HCT116 (cell line): ENCODE measurements around the gene ENOSF1. TPM values are rescaled to one million over a fixed set of nuclear protein-coding genes. Genes with fewer than 3 reads are reported as not detected.

Experiments
- ATAC-seq: fragments of 200-7000 bp; cut with Tn5 transposase; 2 replicates; pipeline ENCODE4 v1.9.1; 2020; ENCODE audit warnings: mild to moderate bottlenecking, moderate library complexity
- BruUV-seq: library from RNA; stranded (reverse); fragments of 400-500 nt; replicated peaks from 2 replicates; lab custom pipeline; 2021; lab: Mats Ljungman, UMichigan
- CTCF ChIA-PET: fragments of 300-600 bp; sonication (Branson Sonifier 250); formaldehyde crosslinking; loops from one replicate; lab custom pipeline; 2021; ENCODE audit warnings: antibody characterized with exemption; lab: Charles Lee
- POLR2A ChIA-PET: fragments of 300-600, 350-600 bp; sonication (Branson Sonifier 250); formaldehyde crosslinking; loops from one replicate; lab custom pipeline; 2021; ENCODE audit warnings: antibody characterized with exemption; lab: Charles Lee
- RAD21 ChIA-PET, 2 experiments: fragments of 300-600 bp; sonication (Branson Sonifier 250); formaldehyde crosslinking; loops; one replicate each; lab custom pipeline; 2023; ENCODE audit warnings: low total read pairs in 2 of 2; ENCODE audit not compliant: uncharacterized antibody in 2 of 2, unreplicated experiment in 2 of 2, low non-redundant PET in 1 of 2; lab: Charles Lee
- DNase-seq: peaks from one replicate; pipeline ENCODE4 v3.0.0-alpha.2; 2010; ENCODE audit warnings: low read depth, low spot score
- H2AFZ ChIP-seq: fragments of 200-600 bp; shearing (Covaris generic), sonication (generic); 2 replicates; pipeline ENCODE4 v1.6.1; 2017; ENCODE audit warnings: low read depth, mixed run types, mixed read lengths, antibody characterized with exemption, low read length; ENCODE audit not compliant: poor library complexity, severe bottlenecking
- H3K27ac ChIP-seq: 2 replicates; pipeline ENCODE4 v1.5.1; 2012; ENCODE audit warnings: low read depth, low read length
- H3K27me3 ChIP-seq: fragments of 200-600 bp; sonication (generic); 2 replicates; pipeline ENCODE4 v1.6.1; 2016; ENCODE audit warnings: mixed run types, low read length, mixed read lengths; ENCODE audit not compliant: insufficient read depth
- H3K36me3 ChIP-seq, 2 experiments: fragments of 200-500 bp in 1 of 2; fragments of 200-600 bp in 1 of 2; sonication (Bioruptor generic) in 1 of 2; sonication (generic) in 1 of 2; 2 replicates each; pipeline versions ENCODE4 v1.5.1 to v1.6.1; 2014 to 2016; ENCODE audit warnings: low read length in 2 of 2, inconsistent platforms in 1 of 2, mixed read lengths in 1 of 2, mixed run types in 1 of 2; ENCODE audit not compliant: insufficient read depth in 2 of 2, control insufficient read depth in 1 of 2
- H3K4me1 ChIP-seq, 2 experiments: fragments of 200-600 bp in 1 of 2; sonication (generic) in 1 of 2; 2 replicates each; pipeline versions ENCODE4 v1.5.1 to v1.6.1; 2012 to 2017; ENCODE audit warnings: low read length in 2 of 2, inconsistent platforms in 1 of 2, mild to moderate bottlenecking in 1 of 2, mixed read lengths in 1 of 2, mixed run types in 1 of 2, moderate library complexity in 1 of 2; ENCODE audit not compliant: insufficient read depth in 2 of 2, control insufficient read depth in 1 of 2
- H3K4me2 ChIP-seq: fragments of 200-600 bp; sonication (generic); 2 replicates; pipeline ENCODE4 v1.6.1; 2017; ENCODE audit warnings: mixed run types, low read length, mixed read lengths
- H3K4me3 ChIP-seq, 2 experiments: fragments of 200-600 bp in 1 of 2; sonication (generic) in 1 of 2; replicated peaks in 1 of 2; 2 replicates each; pipeline ENCODE4 v1.5.1; 2011 to 2016; ENCODE audit warnings: low read length in 2 of 2, control low read depth in 1 of 2, low read depth in 1 of 2, mild to moderate bottlenecking in 1 of 2, mixed read lengths in 1 of 2, mixed run types in 1 of 2
- H3K79me2 ChIP-seq: fragments of 200-600 bp; sonication (generic); 2 replicates; pipeline ENCODE4 v1.6.1; 2017; ENCODE audit warnings: mild to moderate bottlenecking, mixed run types, low read length, moderate library complexity, mixed read lengths; ENCODE audit not compliant: insufficient read depth
- H3K9ac ChIP-seq: fragments of 200-600 bp; sonication (generic); 2 replicates; pipeline ENCODE4 v1.6.1; 2016; ENCODE audit warnings: low read length, mixed read lengths
- H3K9me2 ChIP-seq: fragments of 200-600 bp; sonication (generic), shearing (Covaris generic); 2 replicates; pipeline ENCODE4 v1.6.1; 2017; ENCODE audit warnings: mixed run types, mild to moderate bottlenecking, moderate library complexity; ENCODE audit not compliant: insufficient read depth
- H3K9me3 ChIP-seq, 2 experiments: fragments of 200-500 bp in 1 of 2; fragments of 200-600 bp in 1 of 2; sonication (Bioruptor generic) in 1 of 2; sonication (generic) in 1 of 2; 2 replicates each; pipeline ENCODE4 v1.6.1; 2014 to 2017; ENCODE audit warnings: low read length in 2 of 2, mixed read lengths in 2 of 2, inconsistent platforms in 1 of 2, low read depth in 1 of 2, mild to moderate bottlenecking in 1 of 2, mixed run types in 1 of 2, moderate library complexity in 1 of 2; ENCODE audit not compliant: control insufficient read depth in 1 of 2, insufficient read depth in 1 of 2
- H4K20me1 ChIP-seq: fragments of 200-600 bp; sonication (generic), shearing (Covaris generic); 2 replicates; pipeline ENCODE4 v1.6.1; 2017; ENCODE audit warnings: mixed run types, mild to moderate bottlenecking, moderate library complexity; ENCODE audit not compliant: insufficient read depth
- CBX3 ChIP-seq: IDR thresholded peaks from 2 replicates; pipeline ENCODE4 v1.6.1; 2012; ENCODE audit warnings: low read depth
- CEBPB ChIP-seq: IDR thresholded peaks from 2 replicates; pipeline ENCODE4 v1.6.1; 2012; ENCODE audit warnings: low read depth
- EGR1 ChIP-seq: IDR thresholded peaks from 2 replicates; pipeline ENCODE4 v1.6.1; 2012; ENCODE audit warnings: low read depth
- ELF1 ChIP-seq: IDR thresholded peaks from 2 replicates; pipeline ENCODE4 v1.6.1; 2012; ENCODE audit warnings: low read depth, borderline replicate concordance
- FOSL1 ChIP-seq: IDR thresholded peaks from 2 replicates; pipeline ENCODE4 v1.6.1; 2012; ENCODE audit warnings: low read depth
- POLR2A ChIP-seq: IDR thresholded peaks from 2 replicates; pipeline ENCODE4 v1.7.0; 2011; ENCODE audit warnings: borderline replicate concordance; ENCODE audit not compliant: insufficient read depth, insufficient read length; ENCODE audit errors: extremely low read depth
- SP1 ChIP-seq: IDR thresholded peaks from 2 replicates; pipeline ENCODE4 v1.6.1; 2012; ENCODE audit warnings: low read depth
- YY1 ChIP-seq: IDR thresholded peaks from 2 replicates; pipeline ENCODE4 v1.6.1; 2011; ENCODE audit warnings: low read length, low read depth, moderate library complexity, mild to moderate bottlenecking; ENCODE audit not compliant: insufficient replicate concordance; ENCODE audit errors: extremely low read depth
- ZNF274 ChIP-seq: fragments of 200-500 bp; sonication (Bioruptor generic); IDR thresholded peaks from 2 replicates; pipeline ENCODE4 v1.6.1; 2014; ENCODE audit warnings: mild to moderate bottlenecking, low read depth, low read length, inconsistent platforms
- intact Hi-C: fragments of 100-400 bp; cut with micrococcal nuclease; formaldehyde crosslinking; loops from 2 replicates; pipeline ENCODE4 v1.10.0; 2022
- total RNA-seq: library from RNA; stranded (reverse); gene quantifications from one replicate; pipeline ENCODE4 v1.2.1, GENCODE V29; 2021; ENCODE audit not compliant: unreplicated experiment
- TF ChIP-seq, protein P1 (sequence below): IDR thresholded peaks from 2 replicates; pipeline ENCODE4 v1.6.1; 2011; ENCODE audit warnings: mild to moderate bottlenecking, low read length, moderate library complexity; ENCODE audit not compliant: insufficient replicate concordance; ENCODE audit errors: extremely low read depth

Gene ENOSF1
- total RNA-seq, 1 experiment from 2014 or later: 90.0 TPM

DNA sequence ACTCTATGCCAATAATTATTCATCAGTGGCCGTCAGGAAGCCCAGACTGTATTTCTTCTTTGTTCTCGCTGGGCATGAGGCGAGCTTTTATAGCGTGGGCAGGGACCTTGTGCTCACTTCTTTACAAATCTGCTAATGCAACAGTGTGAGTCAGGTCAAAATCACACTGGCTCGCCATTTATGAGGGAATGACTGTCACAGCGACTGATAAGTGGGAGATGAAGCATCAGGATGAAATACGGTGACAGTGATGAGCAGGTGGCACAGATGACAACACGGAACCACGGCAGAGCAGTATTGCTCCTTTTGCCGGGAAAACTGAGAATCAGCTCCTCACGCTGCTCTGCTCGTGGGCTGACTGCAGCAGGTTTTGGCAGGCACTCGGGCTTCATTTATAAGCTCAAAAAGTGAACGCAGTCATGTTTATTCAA, 34.5 kb downstream of the ENOSF1 start:
- Histone ChIP-seq H3K4me1 (no peaks in the 10 kb centered on the region), H3K36me3 (peaks cover 29 to 32% of the 10 kb centered on the region in 2 experiments; a peak in 3 of 4 replicates), H4K20me1 (no peaks in the 10 kb centered on the region), H3K27ac (no peak overlapping the region), H2AFZ (no peak overlapping the region), H3K4me2 (no peak overlapping the region), H3K9ac (no peak overlapping the region), H3K79me2 (peaks cover 1% of the 10 kb centered on the region; the same call in 1 of the 2 replicates), H3K9me2 (no peaks in the 10 kb centered on the region), H3K9me3 (no peaks in the 10 kb centered on the region), H3K4me3 (no peak overlapping the region), H3K27me3 (no peaks in the 10 kb centered on the region)
- RAD21 ChIA-PET: no interaction called here
- BruUV-seq: no TSS peak
- TF ChIP-seq SP1 (no peak), CBX3 (no peak), FOSL1 (no peak), ZNF274 (no peak), CEBPB (no peak), ELF1 (no peak), EGR1 (no peak), YY1 (no peak), POLR2A (no peak)
- TF ChIP-seq, protein P1, sequence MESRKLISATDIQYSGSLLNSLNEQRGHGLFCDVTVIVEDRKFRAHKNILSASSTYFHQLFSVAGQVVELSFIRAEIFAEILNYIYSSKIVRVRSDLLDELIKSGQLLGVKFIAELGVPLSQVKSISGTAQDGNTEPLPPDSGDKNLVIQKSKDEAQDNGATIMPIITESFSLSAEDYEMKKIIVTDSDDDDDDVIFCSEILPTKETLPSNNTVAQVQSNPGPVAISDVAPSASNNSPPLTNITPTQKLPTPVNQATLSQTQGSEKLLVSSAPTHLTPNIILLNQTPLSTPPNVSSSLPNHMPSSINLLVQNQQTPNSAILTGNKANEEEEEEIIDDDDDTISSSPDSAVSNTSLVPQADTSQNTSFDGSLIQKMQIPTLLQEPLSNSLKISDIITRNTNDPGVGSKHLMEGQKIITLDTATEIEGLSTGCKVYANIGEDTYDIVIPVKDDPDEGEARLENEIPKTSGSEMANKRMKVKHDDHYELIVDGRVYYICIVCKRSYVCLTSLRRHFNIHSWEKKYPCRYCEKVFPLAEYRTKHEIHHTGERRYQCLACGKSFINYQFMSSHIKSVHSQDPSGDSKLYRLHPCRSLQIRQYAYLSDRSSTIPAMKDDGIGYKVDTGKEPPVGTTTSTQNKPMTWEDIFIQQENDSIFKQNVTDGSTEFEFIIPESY: no peak
- no peak for ATAC-seq
- POLR2A ChIA-PET: no interaction called here
- CTCF ChIA-PET: interaction anchor here (0.9 to 1.3 kb wide), 2 partner anchors 153 kb away, joined by 4 read pairs; no protein-coding TSS in a partner anchor
- DNase-seq: no peak
- intact Hi-C loops: no loop called here
